Transverse colon (tissue), 4 donors: Measurements from ENCODE around the gene FHAD1. TPM values are rescaled to one million over a fixed set of nuclear protein-coding genes. Genes with fewer than 3 reads are reported as not detected.

Source experiments
- DNase-seq: peaks from one replicate; pipeline ENCODE4 v3.0.0-alpha.2; 2019
- H3K27ac ChIP-seq, 4 donors: fragments of 200-600 bp; sonication (generic); 2 replicates each; pipeline ENCODE4 v1.5.1; 2016 to 2018; ENCODE audit warnings: inconsistent platforms in 4 of 4
- H3K27me3 ChIP-seq: fragments of 200-600 bp; sonication (generic); 2 replicates; pipeline ENCODE4 v1.5.1; 2017; ENCODE audit warnings: inconsistent platforms
- H3K36me3 ChIP-seq, 4 donors: fragments of 200-600 bp; sonication (generic); 2 replicates each; pipeline ENCODE4 v1.5.1; 2017 to 2019; ENCODE audit warnings: inconsistent platforms in 4 of 4
- H3K4me1 ChIP-seq, 4 donors: fragments of 200-600 bp; sonication (generic); 2 replicates each; pipeline ENCODE4 v1.5.1; 2017 to 2020; ENCODE audit warnings: inconsistent platforms in 4 of 4
- H3K4me3 ChIP-seq, 4 donors: fragments of 200-600 bp; sonication (generic); 1 replicate in 1 of 4; 2 replicates in 3 of 4; pipeline versions ENCODE4 v1.5.1 to v1.6.1; 2017 to 2019; ENCODE audit warnings: inconsistent platforms in 4 of 4
- H3K9me3 ChIP-seq, 2 donors: fragments of 200-600 bp; sonication (generic); 2 replicates each; pipeline ENCODE4 v1.5.1; 2017 to 2019; ENCODE audit warnings: inconsistent platforms in 2 of 2
- EP300 ChIP-seq: sonication (generic); formaldehyde crosslinking; IDR thresholded peaks from one replicate; pipeline ENCODE4 v1.6.1; 2017; ENCODE audit warnings: antibody characterized with exemption, low read depth
- POLR2A ChIP-seq: fragments of 450-650 bp; IDR thresholded peaks from one replicate; pipeline ENCODE4 v1.6.1; 2016; ENCODE audit warnings: antibody characterized with exemption, mild to moderate bottlenecking, moderate library complexity
- POLR2AphosphoS5 ChIP-seq, 3 donors: sonication (generic); formaldehyde crosslinking; IDR thresholded peaks; one replicate each; pipeline ENCODE4 v1.6.1; 2016; ENCODE audit warnings: antibody characterized with exemption in 3 of 3
- WGBS, 2 donors: methylation state at CpG; one replicate each; pipeline ENCODE4 v1.1.5; 2018; ENCODE audit warnings: low coverage in 1 of 2; 5-methylcytosine and 5-hydroxymethylcytosine counted together
- in situ Hi-C, 4 donors: fragments of 200-750 bp; cut with MboI; loops; one replicate each; pipeline versions ENCODE4 v1.15.0 to v1.15.1; 2017; ENCODE audit warnings: low sequenced_read_pairs in 3 of 4, low pct_ligation_motif_present in 1 of 4, low pct_unique_long_range_greater_than_20kb in 1 of 4
- intact Hi-C: fragments of 100-400 bp; cut with DNase I; formaldehyde crosslinking; loops from one replicate; pipeline ENCODE4 v1.15.1; 2023; ENCODE audit warnings: low total_unique reads
- total RNA-seq, 4 donors: library from RNA; depleted of rRNA; stranded (reverse); fragments of >200 nt; gene quantifications; one replicate each; pipeline ENCODE4 v1.1.0, GENCODE V29; 2016
- TF ChIP-seq, protein P1 (sequence below), 5 experiments: fragments of 200-600 bp in 3 of 5; fragments of 450-650 bp in 2 of 5; sonication (generic) in 3 of 5; IDR thresholded peaks; 1 replicate in 2 of 5; 2 replicates in 3 of 5; pipeline ENCODE4 v1.5.1; 2016 to 2017; ENCODE audit warnings: antibody characterized with exemption in 5 of 5, inconsistent platforms in 3 of 5, mild to moderate bottlenecking in 2 of 5, moderate library complexity in 1 of 5

FHAD1 gene
- total RNA-seq, 4 donors from 2014 or later = 0.75 to 0.82 TPM; not detected in 2

DNA sequence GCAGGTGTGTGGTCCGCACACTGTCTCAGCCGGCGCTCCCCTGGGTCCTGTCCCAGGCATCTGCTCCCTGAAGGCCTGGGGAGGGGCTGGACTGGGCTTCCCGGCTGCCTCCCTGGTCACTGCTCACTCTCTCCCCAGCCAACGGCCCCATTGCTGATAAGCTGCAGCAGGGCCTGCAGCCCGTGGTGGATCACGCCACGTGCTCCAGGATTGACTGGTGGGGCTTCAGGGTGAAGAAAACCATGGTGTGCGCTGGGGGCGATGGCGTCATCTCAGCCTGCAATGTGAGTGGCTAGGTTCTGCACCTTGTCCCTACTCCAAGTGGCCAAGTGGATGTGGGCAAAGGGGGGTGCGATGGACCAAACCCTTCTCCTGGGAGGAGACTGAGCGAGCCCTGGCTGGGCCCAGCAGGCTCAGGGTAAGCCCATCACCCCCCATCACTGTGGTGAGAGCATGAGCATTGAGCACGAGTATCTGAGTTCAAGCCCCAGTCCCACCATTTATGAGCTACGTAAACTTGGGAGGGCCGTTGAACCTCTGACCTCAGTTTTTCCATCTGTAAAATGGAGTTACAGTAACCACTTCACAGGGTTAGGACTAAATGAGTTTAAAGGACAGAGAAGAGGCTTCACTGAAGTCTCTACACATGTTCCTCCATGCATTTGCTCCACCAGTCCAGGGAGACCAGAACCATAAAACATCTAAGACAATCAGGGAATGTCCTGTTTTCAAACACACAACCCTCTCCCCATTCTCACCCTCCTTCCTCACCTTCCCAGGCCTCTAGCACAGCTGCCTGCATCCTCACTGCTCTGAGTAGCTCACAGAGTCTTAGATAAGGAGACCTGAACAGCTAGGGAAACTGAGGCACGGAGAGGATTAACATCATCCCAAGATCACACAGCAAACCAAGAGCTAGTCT is 197.7 kb downstream of the FHAD1 start:
- 85 to 92% methylated on average over 2 to 17 of the region's 17 CpGs for WGBS, 2 donors

DNA sequence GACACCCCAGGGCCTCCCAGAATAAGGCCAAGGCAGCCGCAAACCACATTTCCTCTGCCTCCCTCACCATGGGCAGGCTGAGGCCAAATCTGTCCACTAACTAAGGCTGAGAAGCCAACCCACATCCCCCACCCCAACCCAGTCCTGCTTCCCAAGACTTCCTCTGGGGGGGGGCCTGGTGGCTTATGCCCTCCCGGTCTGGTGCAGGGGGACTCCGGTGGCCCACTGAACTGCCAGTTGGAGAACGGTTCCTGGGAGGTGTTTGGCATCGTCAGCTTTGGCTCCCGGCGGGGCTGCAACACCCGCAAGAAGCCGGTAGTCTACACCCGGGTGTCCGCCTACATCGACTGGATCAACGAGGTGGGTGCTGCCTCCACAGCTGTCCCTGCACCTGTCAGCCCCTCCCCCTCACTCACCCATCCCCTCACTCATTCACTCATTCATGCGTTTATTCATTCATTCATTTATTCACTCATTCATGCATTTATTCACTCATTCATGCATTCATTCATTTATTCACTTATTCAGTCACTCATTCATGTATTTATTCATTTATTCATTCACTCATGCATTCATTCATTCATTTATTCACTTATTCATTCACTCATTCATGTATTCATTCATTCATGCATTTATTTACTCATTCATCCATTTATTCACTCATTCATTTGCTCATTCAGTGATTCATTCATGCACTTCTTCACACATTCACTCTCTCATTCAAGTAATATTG is 198.5 kb downstream of the FHAD1 start:
- intact Hi-C loops (no loop called here), in situ Hi-C loops (loop anchor here in 3 of 4 donors (25.0 kb wide), 1 partner anchor 308 kb away; no protein-coding TSS in a partner anchor)
- Histone ChIP-seq H3K4me1 (no peaks in the 10 kb centered on the region), H3K9me3 (no peaks in the 10 kb centered on the region), H3K27me3 (peaks cover 4% of the 10 kb centered on the region), H3K4me3 (no peak overlapping the region), H3K36me3 (no peaks in the 10 kb centered on the region), H3K27ac (no peak overlapping the region)
- TF ChIP-seq, protein P1, sequence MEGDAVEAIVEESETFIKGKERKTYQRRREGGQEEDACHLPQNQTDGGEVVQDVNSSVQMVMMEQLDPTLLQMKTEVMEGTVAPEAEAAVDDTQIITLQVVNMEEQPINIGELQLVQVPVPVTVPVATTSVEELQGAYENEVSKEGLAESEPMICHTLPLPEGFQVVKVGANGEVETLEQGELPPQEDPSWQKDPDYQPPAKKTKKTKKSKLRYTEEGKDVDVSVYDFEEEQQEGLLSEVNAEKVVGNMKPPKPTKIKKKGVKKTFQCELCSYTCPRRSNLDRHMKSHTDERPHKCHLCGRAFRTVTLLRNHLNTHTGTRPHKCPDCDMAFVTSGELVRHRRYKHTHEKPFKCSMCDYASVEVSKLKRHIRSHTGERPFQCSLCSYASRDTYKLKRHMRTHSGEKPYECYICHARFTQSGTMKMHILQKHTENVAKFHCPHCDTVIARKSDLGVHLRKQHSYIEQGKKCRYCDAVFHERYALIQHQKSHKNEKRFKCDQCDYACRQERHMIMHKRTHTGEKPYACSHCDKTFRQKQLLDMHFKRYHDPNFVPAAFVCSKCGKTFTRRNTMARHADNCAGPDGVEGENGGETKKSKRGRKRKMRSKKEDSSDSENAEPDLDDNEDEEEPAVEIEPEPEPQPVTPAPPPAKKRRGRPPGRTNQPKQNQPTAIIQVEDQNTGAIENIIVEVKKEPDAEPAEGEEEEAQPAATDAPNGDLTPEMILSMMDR (IDR thresholded peaks at IDR 0.05) = no peak
- TF ChIP-seq EP300 = no peak
- no peak for TF ChIP-seq POLR2AphosphoS5 (IDR thresholded peaks at IDR 0.05)
- no peak for TF ChIP-seq POLR2A
- 60 to 84% methylated on average over 2 to 14 of the region's 14 CpGs for WGBS, 2 donors
- no peak for DNase-seq

More for the DNA sequence above, 197.7 kb downstream of the FHAD1 start:
- TF ChIP-seq POLR2AphosphoS5 (IDR thresholded peaks at IDR 0.05) (no peak), POLR2A (no peak), EP300 (no peak)
- TF ChIP-seq, protein P1 (IDR thresholded peaks at IDR 0.05) = no peak
- no peaks in the 10 kb centered on the region for H3K36me3 ChIP-seq
- no peaks in the 10 kb centered on the region for H3K9me3 ChIP-seq
- DNase-seq = no peak
- H3K4me3 ChIP-seq = no peak overlapping the region
- in situ Hi-C loops = loop anchor here in 3 of 4 donors (25.0 kb wide), 1 partner anchor 307 kb away; no protein-coding TSS in a partner anchor
- intact Hi-C loops = no loop called here
- peaks cover 4% of the 10 kb centered on the region for H3K27me3 ChIP-seq
- H3K4me1 ChIP-seq = no peaks in the 10 kb centered on the region
- no peak overlapping the region for H3K27ac ChIP-seq

DNA sequence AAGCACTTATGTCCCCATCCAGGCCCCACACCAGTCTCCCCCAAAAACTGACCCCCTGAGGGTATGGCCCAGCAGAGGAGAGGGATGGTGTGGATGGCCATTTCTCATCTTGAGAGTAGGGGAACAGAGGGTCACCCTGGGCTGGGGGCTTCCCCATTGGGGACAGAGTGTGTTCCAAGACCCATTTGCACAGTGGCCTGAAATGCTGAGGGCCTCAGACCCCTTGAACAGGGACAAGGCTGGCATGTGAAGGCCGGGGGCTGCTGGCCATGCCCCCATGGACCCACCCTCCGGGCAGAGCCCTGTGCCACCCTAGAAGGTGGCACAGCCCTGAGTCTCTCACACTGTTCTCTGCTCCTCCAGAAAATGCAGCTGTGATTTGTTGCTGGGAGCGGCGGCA is 199.2 kb downstream of the FHAD1 start:
- in situ Hi-C loops = loop anchor here in 3 of 4 donors (25.0 kb wide), 1 partner anchor 309 kb away; no protein-coding TSS in a partner anchor
- Histone ChIP-seq H3K27ac (no peak overlapping the region), H3K9me3 (no peaks in the 10 kb centered on the region), H3K4me3 (no peak overlapping the region), H3K36me3 (no peaks in the 10 kb centered on the region), H3K4me1 (no peaks in the 10 kb centered on the region), H3K27me3 (peaks cover 4% of the 10 kb centered on the region)
- 59% methylated on average over 4 of the region's 4 CpGs; no CpG with 5 or more reads in 1 of the 2 donors for WGBS, 2 donors
- intact Hi-C loops = no loop called here
- no peak for DNase-seq
- no peak for TF ChIP-seq EP300
- no peak for TF ChIP-seq POLR2A
- TF ChIP-seq, protein P1 (IDR thresholded peaks at IDR 0.05) = no peak
- no peak for TF ChIP-seq POLR2AphosphoS5 (IDR thresholded peaks at IDR 0.05)

Other genes starting within 250 kb of the FHAD1 start
- 10 to 100 TPM; 17.7 to 32.9 (median 22.9) TPM for gene TMEM51, start 93.5 kb upstream of the FHAD1 start, total RNA-seq
- 100 to 1,000 TPM in 3 of 4 donors, 10 to 100 TPM in 1; 88.0 to 188 (median 174) TPM for gene EFHD2, start 162.7 kb downstream of the FHAD1 start, total RNA-seq
- gene CTRC, start 191.2 kb downstream of the FHAD1 start, total RNA-seq = under 1 TPM in 1 of 4 donors, not detected in 3; 0.64 TPM
- gene CELA2A, start 209.5 kb downstream of the FHAD1 start, total RNA-seq = not detected
- not detected for gene CELA2B, start 228.9 kb downstream of the FHAD1 start, total RNA-seq